ENCODE data around the gene RIOK2. TPM values are rescaled to one million over a fixed set of nuclear protein-coding genes. Genes with fewer than 3 reads are reported as not detected.

Gene RIOK2
- 10 to 100 TPM; 23.9 to 24.9 TPM for total RNA-seq

DNA sequence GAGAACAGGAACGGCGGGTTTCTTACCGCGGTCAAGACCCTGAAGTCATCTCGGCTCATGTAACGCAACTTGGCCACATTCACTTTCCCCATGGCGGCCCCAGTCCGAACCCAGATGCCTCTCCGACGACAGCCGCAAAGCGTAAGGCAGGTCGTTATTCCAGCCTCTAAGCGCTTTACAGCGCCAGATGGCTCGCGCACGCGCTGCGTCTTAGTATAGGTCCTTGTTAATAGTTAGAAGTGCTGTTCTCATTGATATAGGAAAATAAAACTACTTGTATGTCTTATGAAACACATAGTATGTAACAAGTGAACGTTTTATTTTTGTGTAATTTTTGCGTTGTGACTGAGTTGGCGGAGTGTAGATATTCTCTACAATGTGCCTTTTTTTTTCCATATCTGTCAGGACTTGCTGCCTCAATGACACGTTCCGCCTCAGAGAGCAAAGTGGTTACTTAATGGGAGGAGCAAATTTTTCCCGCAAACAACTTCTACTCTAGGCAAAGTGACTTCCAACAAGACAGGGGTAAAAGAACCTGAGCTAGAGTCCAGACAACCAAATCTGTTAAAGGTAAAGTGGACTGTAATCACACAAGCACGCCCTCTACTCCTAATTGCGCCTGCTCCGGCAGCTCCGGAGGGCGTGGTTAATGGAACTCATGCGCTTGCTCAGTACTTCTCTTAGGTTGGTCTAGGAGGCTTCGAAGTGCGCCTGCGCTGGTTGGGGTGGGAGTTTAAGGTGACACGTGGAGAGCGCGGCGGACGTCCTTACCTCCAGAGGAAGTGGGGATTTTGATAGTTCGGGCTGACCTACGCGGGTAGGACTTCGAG lies at the start of gene RIOK2:
Gene RIOK2, minus strand, starts transcription at position 148 of the 830 bp plus-strand sequence. Its CDS starts 56 bp downstream, at position 92.
- intact Hi-C loops (cut with DNase I), result no loop called here
- peaks cover 11% of the 10 kb centered on the region for H3K4me1 ChIP-seq
- peak within 1 kb of the TSS; percentile 86 to 96 for H3K9ac ChIP-seq (ENCODE audit: low read depth in 2 of 2, low read length in 2 of 2)
- TF ChIP-seq, protein P1, sequence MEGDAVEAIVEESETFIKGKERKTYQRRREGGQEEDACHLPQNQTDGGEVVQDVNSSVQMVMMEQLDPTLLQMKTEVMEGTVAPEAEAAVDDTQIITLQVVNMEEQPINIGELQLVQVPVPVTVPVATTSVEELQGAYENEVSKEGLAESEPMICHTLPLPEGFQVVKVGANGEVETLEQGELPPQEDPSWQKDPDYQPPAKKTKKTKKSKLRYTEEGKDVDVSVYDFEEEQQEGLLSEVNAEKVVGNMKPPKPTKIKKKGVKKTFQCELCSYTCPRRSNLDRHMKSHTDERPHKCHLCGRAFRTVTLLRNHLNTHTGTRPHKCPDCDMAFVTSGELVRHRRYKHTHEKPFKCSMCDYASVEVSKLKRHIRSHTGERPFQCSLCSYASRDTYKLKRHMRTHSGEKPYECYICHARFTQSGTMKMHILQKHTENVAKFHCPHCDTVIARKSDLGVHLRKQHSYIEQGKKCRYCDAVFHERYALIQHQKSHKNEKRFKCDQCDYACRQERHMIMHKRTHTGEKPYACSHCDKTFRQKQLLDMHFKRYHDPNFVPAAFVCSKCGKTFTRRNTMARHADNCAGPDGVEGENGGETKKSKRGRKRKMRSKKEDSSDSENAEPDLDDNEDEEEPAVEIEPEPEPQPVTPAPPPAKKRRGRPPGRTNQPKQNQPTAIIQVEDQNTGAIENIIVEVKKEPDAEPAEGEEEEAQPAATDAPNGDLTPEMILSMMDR (IDR thresholded peaks at IDR 0.05), result no peak
- H3K9me3 ChIP-seq, result no peaks in the 10 kb centered on the region
- no peaks in the 10 kb centered on the region for H3K27me3 ChIP-seq
- peak within 1 kb of the TSS; percentile 61 for H3K4me3 ChIP-seq
- H3K27ac ChIP-seq, result peak within 1 kb of the TSS; percentile 83
- peak; percentile 95 for DNase-seq
- H3K36me3 ChIP-seq, result no peaks in the 10 kb centered on the region

DNA sequence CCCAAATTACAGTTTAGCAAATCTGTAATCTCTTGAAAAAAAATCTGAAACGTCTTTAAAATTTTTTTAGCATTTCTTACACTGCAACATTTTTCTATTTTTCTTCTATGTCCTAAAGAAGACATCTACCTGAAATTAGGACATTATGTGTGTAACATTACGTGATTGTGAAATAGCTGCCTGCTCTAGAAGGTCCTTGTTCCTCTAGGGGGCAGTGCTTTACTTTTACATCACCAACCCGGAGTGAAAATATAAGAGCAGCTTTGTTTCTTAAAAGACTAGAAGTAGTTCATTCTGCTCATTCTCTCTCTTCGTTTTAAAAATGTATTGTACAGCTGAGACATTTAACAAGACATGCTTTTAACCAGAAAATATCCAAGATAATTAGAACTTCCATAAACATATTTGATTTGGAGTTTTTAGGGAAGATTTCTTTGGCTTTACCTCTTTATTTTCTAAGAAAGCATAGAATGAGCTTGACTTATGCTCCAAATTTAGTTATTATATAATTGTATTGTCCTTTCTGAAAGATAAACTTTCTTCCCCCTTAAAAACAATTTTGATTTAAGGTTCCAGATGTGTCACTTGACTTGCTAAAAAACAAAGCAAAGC lies 48.1 kb upstream of the RIOK2 start:
- TF ChIP-seq, protein P1 (IDR thresholded peaks at IDR 0.05), result peak; percentile 84
- Histone ChIP-seq H3K9me3 (no peaks in the 10 kb centered on the region), H3K36me3 (no peaks in the 10 kb centered on the region), H3K9ac (ENCODE audit: low read depth in 2 of 2, low read length in 2 of 2) (no peak overlapping the region), H3K27ac (no peak overlapping the region), H3K4me1 (no peaks in the 10 kb centered on the region), H3K27me3 (no peaks in the 10 kb centered on the region), H3K4me3 (no peak overlapping the region)
- intact Hi-C loops (cut with DNase I), result no loop called here
- peak; percentile 50 for DNase-seq

DNA sequence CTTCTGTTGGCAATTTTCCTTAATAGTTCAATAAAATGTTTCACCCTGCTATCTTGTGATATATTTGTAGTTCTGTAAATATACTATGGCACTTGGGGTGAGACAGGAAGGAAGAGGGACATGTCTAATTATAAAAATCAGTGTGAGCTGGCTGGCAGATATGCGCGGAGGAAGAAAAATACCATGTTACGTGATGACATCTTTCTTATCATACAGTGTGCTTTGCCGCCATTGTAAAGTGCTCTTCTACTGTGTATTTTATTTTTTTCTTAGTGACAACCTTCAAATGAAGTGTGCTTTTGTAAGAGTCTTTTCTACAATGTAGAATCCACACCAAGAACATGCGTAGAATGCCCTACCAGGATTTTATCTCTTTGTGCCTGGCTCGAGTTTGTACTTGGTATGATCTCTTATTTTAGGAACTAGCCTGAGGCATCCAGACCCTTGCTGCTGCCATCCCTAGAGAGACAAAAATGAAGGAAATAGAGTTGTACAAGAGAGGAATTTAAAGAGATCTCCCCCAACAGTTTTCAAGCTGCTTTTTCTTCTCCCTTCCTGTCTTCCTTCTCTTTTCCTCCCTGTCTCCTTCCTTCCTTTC lies 46.7 kb upstream of the RIOK2 start:
- H3K4me3 ChIP-seq, result no peak overlapping the region
- intact Hi-C loops (cut with DNase I), result no loop called here
- H3K27me3 ChIP-seq, result no peaks in the 10 kb centered on the region
- DNase-seq, result no peak
- no peak overlapping the region for H3K27ac ChIP-seq
- TF ChIP-seq, protein P1 (IDR thresholded peaks at IDR 0.05), result no peak
- no peaks in the 10 kb centered on the region for H3K9me3 ChIP-seq
- H3K9ac ChIP-seq (ENCODE audit: low read depth in 2 of 2, low read length in 2 of 2), result no peak overlapping the region
- no peaks in the 10 kb centered on the region for H3K36me3 ChIP-seq
- H3K4me1 ChIP-seq, result no peaks in the 10 kb centered on the region

DNA sequence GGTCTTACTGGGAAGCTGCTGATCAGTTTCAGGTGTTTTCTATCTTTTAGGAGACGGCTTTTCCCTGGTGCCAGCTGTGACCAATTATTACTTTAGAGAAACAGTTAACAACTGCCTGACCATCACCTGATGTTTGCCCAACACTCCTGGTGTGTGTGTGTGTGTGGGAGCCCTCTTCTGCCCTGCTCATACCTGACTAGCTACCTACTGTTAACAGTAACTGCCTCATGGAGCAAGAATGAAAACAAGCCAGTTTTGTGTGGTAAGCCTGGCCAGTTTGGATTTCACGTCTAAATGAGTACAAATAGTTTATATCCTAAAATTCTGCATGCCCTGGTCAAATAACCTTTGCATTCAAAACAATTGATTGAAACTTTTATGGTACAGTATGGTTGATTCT lies 46.1 kb upstream of the RIOK2 start:
- TF ChIP-seq, protein P1 (IDR thresholded peaks at IDR 0.05), result no peak
- Histone ChIP-seq H3K36me3 (no peaks in the 10 kb centered on the region), H3K9me3 (no peaks in the 10 kb centered on the region), H3K27me3 (no peaks in the 10 kb centered on the region), H3K4me1 (no peaks in the 10 kb centered on the region), H3K4me3 (no peak overlapping the region), H3K27ac (no peak overlapping the region), H3K9ac (ENCODE audit: low read depth in 2 of 2, low read length in 2 of 2) (no peak overlapping the region)
- intact Hi-C loops (cut with DNase I), result no loop called here
- DNase-seq, result no peak

DNA sequence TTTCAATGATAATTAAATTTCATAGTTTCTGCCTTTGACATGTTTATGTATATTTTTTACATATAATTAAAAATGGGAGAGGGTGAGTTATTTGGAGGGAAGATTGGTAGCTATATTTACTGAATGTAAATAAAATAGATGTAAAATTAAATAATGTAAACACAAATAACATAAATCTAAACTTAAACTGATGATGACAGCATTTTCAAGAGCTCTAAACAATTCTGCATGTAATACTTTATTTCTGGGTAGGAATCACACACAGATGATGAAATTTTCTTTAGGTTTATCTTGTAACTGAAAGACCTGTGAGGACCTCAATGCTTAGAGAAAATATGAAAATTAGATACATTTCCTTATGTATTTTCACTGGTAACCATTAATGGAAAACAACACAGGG lies 42.2 kb upstream of the RIOK2 start:
- H3K4me3 ChIP-seq, result no peak overlapping the region
- DNase-seq, result no peak
- no peak overlapping the region for H3K27ac ChIP-seq
- TF ChIP-seq, protein P1 (IDR thresholded peaks at IDR 0.05), result no peak
- no peak overlapping the region for H3K9ac ChIP-seq (ENCODE audit: low read depth in 2 of 2, low read length in 2 of 2)
- no peaks in the 10 kb centered on the region for H3K9me3 ChIP-seq
- H3K4me1 ChIP-seq, result no peaks in the 10 kb centered on the region
- H3K36me3 ChIP-seq, result no peaks in the 10 kb centered on the region
- no peaks in the 10 kb centered on the region for H3K27me3 ChIP-seq
- intact Hi-C loops (cut with DNase I), result no loop called here

Measured in colonic mucosa (tissue), 4 donors.